Measurements from ENCODE around the gene CLASP1.
"Not testable (repeated sequence)": the region's sequence is repeated elsewhere in the genome, so short reads cannot be mapped to it uniquely, and the experiment has no call there.

Gene CLASP1

DNA sequence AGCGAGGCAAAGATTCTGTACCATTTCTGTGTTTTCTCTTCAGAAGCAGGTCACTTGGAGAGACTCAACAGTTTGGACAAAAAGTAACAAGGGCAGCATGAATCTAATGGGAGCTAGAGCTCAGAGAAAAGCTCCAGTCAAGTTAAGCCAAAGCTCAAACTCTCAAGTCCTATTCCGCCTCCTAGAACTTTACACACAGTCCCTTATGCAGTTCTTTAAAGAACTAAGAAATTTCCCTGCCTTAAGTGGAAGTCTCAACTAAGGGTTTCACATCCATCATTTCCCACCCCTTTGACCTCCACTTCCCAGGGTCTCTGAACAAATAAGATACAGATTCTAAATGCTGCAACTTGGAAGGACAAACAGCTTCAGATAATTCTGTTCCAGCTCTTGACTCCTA lies 239.9 kb downstream of the CLASP1 start:
- no peak for DNase-seq

DNA sequence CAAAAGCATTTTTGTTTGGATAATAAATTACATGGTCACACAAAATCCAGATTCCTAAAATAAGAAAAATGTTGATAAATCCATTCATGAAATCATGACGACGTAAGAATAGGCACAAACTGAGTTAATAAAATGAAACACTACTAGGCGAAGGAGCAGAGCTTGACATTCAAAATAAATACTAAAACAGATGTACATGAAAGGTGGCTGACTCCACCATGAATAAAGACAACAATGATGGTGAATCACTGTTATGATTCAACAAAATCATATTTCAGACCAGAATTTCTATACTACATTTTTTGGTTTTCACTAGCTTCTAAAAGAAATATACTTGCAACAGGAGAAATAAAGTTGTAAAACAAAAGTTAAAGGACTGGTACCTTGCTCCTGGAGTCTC lies 240.6 kb downstream of the CLASP1 start:
- DNase-seq = no peak

DNA sequence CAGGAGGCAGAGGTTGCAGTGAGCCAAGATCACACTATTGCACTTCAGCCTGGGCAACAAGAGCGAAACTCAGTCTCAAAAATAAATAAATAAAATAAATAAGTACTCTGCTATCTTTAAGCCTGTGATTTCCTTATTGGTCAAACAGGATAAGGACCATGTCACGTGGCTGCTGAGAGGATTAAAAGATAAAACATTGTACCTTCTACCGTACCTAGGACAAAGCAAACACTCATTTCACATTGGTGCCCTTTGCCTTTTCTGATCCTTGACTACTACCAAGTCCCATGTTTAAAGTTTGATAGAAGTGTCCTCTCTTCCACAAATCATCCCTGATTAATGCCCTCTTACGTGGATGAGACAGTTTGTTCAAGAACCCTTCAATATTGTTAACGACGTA lies 244.0 kb downstream of the CLASP1 start:
- DNase-seq = no peak

DNA sequence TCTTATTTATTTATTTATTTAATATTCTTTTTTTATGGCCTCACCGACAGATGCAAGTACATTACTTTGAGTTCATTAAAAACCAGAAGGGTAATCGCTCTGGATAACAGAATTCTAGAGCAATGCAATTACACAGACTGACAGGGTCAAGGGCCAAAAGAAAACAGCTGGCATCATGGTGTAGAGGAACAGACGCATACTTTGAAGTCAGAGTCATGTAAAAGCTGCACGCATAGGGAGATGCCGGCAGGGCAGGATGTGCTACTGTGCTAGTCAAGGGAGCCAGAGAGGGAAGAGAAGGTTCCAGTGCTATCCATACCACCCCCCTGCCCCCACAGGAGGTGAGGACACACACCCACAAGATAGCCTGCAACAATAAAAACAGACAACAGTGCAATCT lies 249.1 kb downstream of the CLASP1 start:
- no peak for DNase-seq

DNA sequence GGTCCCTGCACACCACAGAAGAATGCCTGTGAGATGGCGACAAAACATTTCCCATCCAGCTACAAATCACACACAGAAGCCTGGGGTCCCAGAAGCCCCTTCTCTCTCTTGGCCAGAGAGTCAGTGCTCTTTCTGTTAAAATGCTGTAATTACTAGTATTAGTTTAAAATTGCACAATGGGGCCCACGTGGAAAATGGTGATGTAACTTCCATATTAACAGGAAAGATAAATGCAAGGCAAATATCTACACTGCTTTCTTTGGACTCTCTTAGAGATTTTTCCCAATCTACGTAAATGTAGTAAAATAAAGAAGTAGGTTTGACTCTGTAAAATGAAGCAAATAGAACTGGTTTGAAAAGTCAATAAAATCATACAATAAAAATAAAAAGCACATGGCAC lies 250.4 kb downstream of the CLASP1 start:
- DNase-seq = no peak

DNA sequence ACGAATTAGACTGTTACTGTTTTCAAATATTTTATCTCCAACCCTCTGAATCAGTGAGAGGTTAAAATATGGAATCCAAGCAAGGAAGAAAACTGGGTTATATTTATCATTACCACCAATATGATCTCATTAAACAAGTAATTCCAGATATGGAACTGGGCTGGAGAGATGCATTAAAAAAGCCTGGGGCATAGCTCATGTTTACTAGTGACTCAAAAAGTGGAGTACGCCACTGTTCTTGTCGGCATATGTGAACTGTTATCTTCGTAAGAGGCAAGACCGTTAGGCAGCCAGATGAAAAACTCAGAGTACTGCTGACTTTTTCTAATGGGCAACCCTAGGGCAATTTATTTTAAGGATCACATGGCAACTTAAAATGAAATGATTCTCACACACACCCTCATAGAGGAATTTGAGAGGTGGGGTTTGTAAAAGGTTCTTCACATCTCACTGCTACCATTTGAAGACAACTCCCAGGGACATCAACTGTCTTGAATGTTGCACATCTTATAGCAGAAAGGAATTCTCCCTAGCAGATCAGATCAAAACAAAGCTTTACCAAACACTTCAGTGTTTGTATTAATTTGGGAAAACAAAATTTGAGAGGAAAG lies 259.1 kb downstream of the CLASP1 start:
- no peak for DNase-seq

DNA sequence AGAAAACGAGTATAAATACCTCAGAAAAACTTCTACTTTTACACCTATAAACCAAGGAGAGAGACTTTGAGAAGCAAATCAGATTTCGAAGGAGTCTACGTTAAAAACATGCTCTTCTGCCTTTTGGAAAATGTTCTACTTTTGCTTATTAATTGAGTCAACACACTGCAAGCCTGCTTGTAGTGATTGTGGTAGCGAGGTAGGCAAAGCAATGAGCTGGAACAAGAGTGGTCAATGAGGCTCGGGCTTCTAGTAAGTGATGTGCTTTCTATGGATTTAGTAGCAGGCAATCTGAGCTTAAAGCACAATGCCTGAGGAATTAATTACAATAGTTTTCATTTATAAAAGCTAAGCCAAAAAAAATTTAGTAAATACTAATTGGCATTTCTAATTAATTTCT lies 260.9 kb downstream of the CLASP1 start:
- no peak for DNase-seq

DNA sequence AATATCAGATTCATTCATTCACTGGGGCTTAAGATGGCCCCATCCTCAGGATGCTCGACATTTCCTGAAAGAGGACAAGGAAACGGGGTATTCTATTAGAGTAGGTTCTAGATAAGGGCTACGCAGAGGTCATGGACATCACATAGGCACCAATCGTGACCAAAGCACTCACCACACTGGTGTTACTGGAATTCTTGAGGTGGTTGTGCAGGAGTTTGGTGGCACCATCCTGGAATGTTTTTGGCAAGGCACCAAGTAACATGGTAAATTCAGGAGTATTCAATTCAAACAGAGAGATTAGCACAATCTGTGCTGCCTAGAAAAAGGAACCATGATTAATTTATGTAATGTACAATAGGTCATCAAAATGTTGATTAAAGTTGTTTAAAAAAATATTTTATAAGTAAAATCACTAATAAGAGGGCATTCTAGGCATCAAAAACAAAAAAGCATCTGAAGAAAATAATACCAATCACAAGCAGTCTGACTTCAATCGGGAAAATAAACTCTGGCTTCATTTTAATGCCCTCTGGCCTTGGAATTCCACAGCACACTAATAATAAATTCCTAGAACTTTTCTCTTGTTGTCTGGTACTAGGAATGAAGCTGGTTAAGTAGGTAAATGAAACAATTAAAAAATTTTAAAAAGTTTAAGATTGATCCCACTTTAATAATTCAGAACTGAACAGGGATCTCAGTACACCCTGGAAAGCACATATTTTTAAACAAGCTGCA lies 261.5 kb downstream of the CLASP1 start:
- DNase-seq = no peak

DNA sequence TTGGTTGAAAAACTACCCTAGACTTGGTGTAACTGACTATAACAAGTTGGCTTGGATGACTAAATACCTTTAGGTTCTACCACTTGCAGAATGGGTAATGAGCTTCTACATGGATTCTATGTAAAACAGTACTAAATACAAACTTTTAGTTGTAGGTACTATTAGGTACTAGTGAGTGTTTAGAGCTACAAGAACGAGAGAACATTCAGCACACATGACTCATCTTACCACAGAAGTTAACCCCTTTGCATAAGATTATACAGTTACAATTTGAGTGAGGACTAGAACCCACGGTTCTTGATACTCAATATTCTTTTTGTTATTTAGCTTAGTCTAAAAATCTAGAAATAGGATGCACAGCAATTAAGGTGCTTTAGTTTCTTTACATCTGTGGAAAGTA lies 262.6 kb downstream of the CLASP1 start:
- DNase-seq = no peak

DNA sequence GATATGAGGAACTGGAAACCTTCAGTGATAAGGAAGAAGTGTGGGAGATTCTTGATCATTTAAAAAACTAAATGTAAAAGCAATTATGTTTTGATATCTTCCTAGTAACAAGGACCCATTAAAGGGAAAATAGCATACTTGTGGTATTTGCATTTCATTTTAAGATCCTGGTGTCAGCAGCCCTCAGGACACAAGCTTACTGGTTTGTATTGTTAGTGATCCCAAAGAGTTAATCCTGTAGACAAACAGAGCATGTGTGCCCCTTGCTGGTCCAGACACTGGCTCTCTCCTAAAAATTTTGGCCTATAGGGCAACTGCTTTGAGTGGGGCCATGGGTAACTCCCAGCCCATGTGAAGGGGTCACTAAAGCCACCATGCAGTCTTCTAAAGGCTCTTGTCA lies 263.2 kb downstream of the CLASP1 start:
- no peak for DNase-seq

DNA sequence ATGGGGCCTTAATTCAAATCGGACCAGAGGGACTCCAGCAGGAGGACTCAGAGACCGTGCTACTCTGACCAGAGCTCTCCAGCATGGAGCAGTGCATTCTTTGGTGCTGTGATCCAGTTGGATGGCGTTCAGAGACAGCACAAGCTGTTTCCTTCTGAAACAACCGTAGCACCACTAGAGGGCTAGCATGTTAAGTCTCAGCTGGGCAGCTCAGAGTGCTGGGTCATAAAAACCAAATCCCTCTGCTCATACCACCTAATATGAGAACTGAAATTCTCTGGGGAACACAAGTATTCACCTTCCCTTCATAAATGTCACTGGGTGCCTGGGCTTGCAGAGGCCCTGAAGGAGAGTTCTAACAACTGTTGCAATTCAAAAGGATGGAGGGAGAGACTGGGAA lies 266.5 kb downstream of the CLASP1 start:
- DNase-seq = no peak

DNA sequence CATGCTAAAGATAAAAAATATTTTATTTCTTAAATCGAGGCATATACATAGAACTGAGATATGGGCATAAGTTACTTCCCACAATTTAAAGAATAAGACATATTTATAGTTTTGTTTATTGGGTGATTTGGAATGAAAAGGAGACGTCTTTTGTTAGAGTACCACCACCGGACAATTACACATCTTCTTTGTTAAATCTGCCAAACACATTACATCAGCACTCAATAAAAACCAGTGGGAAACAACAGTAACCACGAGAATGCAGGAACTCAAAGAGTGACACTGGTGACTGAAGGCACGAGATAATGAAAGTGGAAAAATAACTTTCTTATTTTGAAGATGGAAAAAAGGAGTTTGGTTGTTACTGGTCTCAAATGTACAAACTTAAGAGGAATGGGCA lies 271.6 kb downstream of the CLASP1 start:
- peak; percentile 19 for DNase-seq

DNA sequence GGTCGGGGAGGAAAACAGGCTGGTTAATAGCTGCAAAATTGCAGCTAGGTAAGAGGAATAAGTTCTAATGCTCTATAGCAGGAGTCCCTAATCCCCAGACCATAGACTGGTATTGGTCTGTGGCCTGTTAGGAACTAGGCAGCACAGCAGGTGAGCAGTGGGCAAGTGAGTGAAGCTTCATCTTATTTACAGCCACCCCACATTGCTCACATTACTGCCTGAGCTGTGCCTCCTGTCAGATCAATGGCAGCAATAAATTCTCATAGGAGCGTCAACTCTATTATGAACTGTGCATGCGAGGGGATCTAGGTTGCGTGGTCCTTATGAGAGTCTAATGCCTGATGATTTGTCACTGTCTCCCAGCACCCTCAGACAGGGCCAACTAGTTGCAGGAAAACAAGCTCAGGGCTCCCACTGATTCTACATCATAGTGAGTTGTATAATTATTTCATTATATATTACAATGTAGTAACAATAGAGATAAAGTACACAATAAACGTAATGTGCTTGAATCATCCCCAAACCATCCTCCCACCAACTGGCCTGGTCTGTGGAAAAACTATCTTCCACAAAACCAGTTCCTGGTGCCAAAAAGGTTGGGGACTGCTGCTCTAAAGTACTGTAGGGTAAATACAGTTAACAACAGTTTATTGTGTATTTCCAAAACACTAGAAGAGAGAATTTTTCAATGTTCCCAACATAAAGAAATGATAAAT lies 272.6 kb downstream of the CLASP1 start:
- DNase-seq = peak; percentile 82

DNA sequence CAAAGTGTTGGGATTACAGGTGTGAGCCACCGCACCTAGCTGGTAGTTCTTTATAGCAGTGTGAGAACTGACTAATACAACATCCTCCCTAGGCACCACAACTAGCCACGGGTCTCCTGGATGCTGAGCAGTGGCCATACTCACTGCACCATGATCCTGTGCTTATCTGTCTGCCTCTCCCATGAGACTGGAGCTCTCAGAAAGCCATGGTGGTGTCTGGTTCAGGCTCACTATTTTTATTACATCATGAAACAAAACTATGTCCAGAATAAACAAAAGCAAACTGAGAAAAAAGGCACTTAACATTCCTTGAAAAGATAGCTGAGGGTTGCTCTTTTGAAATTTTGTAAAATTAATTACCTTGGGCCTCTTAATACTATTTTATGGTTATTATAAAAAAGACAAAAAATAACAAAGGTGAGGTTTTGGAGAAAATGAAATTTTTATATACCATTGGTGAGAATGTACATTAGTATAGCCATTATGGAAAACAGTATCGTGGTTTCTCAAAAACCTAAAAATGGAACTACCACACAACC lies 273.6 kb downstream of the CLASP1 start:
- DNase-seq = no peak

DNA sequence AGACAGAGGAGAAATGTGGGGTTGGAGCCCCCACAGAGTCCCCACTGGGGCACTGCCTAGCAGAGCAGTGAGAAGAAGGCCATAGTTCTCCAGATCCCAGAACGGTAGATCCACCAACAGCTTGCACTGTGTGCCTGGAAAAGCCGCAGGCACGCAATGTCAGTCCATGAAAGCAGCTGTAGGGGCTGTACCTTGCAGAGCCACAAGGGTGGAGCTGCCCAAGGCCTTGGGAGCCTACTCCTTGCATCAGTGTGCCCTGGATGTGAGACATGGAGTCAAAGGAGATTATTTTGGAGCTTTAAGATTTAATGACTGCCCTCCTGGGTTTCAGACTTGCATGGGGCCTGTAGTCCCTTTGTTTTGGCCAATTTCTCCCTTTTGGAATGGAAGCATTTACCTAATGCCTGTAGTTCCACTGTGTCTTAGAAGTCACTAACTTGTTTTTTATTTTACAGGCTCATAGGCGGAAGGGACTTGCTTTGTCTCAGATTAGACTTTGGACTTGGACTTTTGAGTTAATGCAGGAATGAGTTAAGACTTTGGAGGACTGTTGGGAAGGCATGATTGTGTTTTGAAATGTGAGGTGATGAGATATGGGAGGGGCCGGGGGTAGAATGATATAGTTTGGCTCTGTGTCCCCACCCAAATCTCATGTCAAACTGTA lies 274.7 kb downstream of the CLASP1 start:
- DNase-seq = not testable (repeated sequence)

DNA sequence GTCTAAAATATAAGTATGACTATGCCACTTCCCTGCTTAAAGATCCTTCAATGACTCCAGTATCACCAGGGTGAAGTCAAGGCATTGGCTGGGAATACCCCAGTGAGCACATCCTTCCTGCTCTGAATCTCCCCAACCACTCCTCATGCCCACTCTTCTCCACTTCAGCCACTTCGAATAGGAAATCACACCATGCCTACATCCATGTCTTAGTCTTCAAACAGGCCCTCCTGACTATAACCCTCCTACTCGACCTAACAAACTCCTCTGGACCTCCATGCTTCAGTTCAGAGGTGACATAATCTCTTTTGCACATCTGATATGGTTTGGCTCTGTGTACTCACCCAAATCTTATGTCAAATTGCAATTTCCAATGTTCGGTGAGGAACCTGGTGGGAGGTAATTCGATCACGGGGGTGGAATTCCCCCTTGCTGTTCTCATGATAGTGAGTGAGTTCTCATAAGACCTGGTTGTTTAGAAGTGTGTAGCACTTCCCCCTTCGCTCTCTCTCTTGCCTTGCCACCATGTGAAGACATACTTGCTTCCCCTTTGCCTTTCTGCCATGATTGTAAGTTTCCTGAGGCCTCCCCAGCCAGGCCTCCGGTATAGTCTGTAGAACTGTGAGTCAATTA lies 276.4 kb downstream of the CLASP1 start:
- no peak for DNase-seq

DNA sequence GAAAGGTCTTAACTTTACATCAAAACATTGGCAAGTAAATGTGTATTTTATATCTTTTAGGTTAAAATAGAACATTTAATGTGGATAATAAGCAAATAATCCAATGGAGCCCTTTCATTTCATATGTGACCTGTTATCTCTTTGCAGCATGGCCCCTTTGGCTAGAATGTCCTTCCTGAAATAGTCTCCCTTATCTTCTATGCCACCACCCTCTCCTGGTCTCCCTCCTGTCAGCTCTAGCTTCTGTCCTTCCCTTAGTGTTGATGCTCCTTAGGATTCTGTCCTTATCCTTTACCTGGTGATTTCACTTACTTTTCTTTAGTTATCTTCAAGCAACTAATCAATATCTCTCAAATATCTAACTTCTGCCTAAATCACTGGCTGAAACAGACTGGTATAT lies 277.2 kb downstream of the CLASP1 start:
- no peak for DNase-seq

DNA sequence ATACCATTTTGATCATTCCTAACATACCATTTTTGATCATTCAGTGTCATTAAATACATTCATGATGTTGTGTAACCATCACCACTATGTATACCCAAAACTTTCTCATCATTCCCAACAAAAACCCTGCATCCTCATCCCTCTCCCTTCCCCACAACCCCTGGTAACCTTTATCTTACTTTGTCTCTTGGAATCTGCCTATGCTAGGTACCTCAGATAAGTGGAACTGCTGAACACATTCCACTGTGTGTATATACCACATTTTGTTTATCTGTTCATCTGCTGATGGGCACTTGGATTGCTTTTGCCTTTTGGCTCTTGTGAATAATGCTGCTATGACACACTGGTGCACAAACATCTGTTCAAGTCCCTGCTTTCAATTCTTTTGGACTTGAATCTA lies 280.4 kb downstream of the CLASP1 start:
- no peak for DNase-seq

DNA sequence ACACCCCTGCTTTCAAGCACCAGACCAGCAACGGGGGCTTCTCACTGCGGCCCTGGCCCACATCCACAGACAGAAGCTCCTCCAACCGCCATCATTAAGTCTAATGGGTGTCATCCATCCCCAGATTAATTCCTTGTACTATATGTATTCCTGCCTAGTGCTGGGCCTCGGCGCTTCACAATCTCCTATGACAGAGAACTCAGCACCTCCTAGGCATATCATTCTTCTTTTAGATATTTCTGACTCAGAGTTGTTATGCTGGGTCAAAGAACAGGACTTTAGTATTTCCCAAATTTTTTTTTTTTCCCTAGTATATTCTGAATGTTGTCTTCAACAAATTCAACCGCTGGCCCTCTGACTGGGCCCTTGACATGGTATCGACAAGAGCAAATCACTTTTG lies 281.1 kb downstream of the CLASP1 start:
- DNase-seq = no peak

DNA sequence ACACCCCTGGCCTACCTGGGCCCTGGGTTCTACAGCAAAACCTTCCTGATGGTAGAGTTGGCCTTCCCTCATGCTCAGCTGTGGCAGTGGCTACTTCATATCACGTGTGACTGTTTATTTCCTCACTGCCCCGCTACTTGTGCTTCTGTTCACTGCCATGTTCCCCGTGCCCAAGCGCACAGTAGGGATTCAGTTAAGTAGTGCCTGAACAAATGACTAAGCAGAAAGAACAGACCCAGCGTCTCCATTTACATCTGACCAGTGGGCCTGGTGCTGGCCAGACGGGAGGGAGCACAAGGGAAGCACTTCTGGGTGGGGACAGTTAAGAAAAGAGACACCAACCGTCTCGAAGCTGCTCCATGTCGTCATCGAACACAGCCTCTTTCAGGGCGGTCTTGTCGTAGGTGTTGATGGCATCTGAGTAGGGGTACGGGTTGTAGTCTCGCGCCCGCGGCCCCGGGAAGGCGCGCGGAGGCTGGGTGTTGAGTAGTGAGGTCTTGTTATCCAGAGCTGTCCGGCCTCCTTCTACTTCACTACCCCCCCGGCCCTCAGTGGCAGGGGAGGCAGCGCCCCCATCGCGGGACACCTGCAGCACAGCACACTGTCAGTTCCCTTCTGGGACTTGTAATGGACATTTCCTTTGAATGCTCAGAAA lies 281.9 kb downstream of the CLASP1 start:
- DNase-seq = no peak

DNA sequence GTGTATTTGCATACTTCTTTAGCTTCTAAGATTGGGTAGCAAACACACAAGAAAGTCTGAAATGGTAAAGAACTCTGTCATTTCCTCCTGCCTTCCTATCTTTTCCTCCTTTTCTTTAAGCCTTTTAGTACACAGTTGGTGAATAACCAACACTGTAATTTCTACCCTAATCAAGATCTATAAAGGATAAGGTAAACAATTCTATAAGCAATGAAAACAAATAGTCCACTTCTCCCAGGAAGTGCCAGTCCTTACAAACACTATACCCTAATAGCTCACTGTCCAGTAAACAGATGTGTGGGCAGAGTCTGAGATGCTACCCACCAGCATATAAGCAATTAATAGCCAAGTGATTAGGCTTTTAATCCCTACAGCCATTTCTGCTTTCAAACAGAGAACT lies 283.2 kb downstream of the CLASP1 start:
- no peak for DNase-seq

DNA sequence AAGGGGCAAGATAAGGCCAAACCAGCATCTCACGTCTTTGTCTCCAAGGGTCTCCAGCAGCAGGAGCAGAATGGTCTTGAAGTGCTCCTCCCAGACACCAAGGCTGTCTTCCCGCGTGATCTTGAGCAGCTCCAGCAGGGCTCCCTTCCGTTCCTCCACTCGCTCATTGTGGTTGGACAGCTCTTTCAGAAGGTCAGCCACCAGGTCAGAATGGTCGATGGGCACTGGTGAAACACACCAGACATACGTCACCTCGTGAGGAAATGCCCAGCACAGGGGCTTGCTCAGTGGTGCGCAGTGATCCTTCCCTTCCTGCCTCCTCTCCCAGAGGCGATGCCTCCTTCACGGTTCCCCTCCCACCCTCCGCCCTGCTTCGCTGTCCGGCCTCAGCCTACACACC lies 284.2 kb downstream of the CLASP1 start:
- no peak for DNase-seq

Data from NCI-H69 (cell line).